ENCODE measurements around the gene QKI.
A peak's percentile ranks its signal among the peaks of the same experiment; 100 is the strongest.

- TF ChIP-seq CTCF (IDR thresholded peaks at IDR 0.05) (no peak), POLR2AphosphoS5 (IDR thresholded peaks at IDR 0.05) (peak; percentile 70 to 85 (median 80))
These were observed 987 bp upstream of the QKI start for GRCh38 chr6:163413345-163414116.
